Calu3 (cell line): Measurements from ENCODE around the gene NPHP3. TPM values are rescaled to one million over a fixed set of nuclear protein-coding genes. Genes with fewer than 3 reads are reported as not detected.
A peak's percentile ranks its signal among the peaks of the same experiment; 100 is the strongest.
"Not testable (repeated sequence)": the region's sequence is repeated elsewhere in the genome, so short reads cannot be mapped to it uniquely, and the experiment has no call there.

Experiments
- BruUV-seq: library from RNA; stranded (reverse); fragments of 400-500 nt; replicated peaks from 2 replicates; lab custom pipeline; 2021; lab: Mats Ljungman, UMichigan
- CTCF ChIA-PET: fragments of 300-600 bp; sonication (Branson Sonifier 250); formaldehyde crosslinking; loops from one replicate; lab custom pipeline; 2022; ENCODE audit warnings: antibody characterized with exemption; lab: Charles Lee
- DNase-seq: peaks from one replicate; pipeline ENCODE4 v3.0.0; 2022
- H3K27ac Mint-ChIP-seq: one replicate; pipeline ENCODE4 v1.8.0; 2022; ENCODE audit warnings: mixed read lengths; ENCODE audit not compliant: unreplicated experiment
- H3K27me3 Mint-ChIP-seq: one replicate; pipeline ENCODE4 v1.8.0; 2022; ENCODE audit warnings: mixed read lengths; ENCODE audit not compliant: unreplicated experiment
- H3K36me3 Mint-ChIP-seq: one replicate; pipeline ENCODE4 v1.8.0; 2022; ENCODE audit warnings: mild to moderate bottlenecking, moderate library complexity, mixed read lengths; ENCODE audit not compliant: insufficient read depth, unreplicated experiment
- H3K4me1 Mint-ChIP-seq: one replicate; pipeline ENCODE4 v1.8.0; 2022; ENCODE audit warnings: mild to moderate bottlenecking, low read depth, mixed read lengths; ENCODE audit not compliant: unreplicated experiment
- H3K4me3 Mint-ChIP-seq: one replicate; pipeline ENCODE4 v1.8.0; 2022; ENCODE audit warnings: mild to moderate bottlenecking, low read depth, moderate library complexity, mixed read lengths; ENCODE audit not compliant: unreplicated experiment
- H3K9me3 Mint-ChIP-seq: one replicate; pipeline ENCODE4 v1.8.0; 2022; ENCODE audit warnings: low read depth, mixed read lengths; ENCODE audit not compliant: unreplicated experiment
- CTCF ChIP-seq: fragments of 200-600 bp; IDR thresholded peaks from one replicate; pipeline ENCODE4 v1.8.0; 2022; ENCODE audit warnings: antibody characterized with exemption; ENCODE audit not compliant: unreplicated experiment
- intact Hi-C: fragments of 100-400 bp; cut with micrococcal nuclease; formaldehyde crosslinking; loops from one replicate; pipeline ENCODE4 v1.10.0; 2022; ENCODE audit not compliant: unreplicated experiment
- total RNA-seq: library from RNA; stranded (reverse); gene quantifications from 2 replicates; pipeline ENCODE4 v1.2.3, GENCODE V29; 2022

The NPHP3 gene
- total RNA-seq, 1 experiment from 2014 or later = 40.3 TPM

GRCh38 chr3:132749786-132750185, 27.6 kb upstream of the NPHP3 start:
- no peak for TF ChIP-seq CTCF
- no peak for DNase-seq
- H3K27me3 Mint-ChIP-seq = peaks cover 16% of the 10 kb centered on the region
- H3K4me3 Mint-ChIP-seq = no peak overlapping the region
- intact Hi-C loops = no loop called here
- BruUV-seq = no TSS peak
- H3K4me1 Mint-ChIP-seq = no peaks in the 10 kb centered on the region
- no peak overlapping the region for H3K27ac Mint-ChIP-seq
- no peaks in the 10 kb centered on the region for H3K9me3 Mint-ChIP-seq
- CTCF ChIA-PET = no interaction called here
- no peaks in the 10 kb centered on the region for H3K36me3 Mint-ChIP-seq

- CTCF ChIA-PET = interaction anchor here (1.4 kb wide), 1 partner anchor 20 kb away, joined by 5 read pairs; no protein-coding TSS in a partner anchor
- H3K36me3 Mint-ChIP-seq, BruUV-seq, H3K4me1 Mint-ChIP-seq, H3K27ac Mint-ChIP-seq, H3K9me3 Mint-ChIP-seq, H3K4me3 Mint-ChIP-seq, intact Hi-C loops: not testable (repeated sequence)
- peaks cover 40% of the 10 kb centered on the region for H3K27me3 Mint-ChIP-seq
- DNase-seq = peak; percentile 38
These were observed 24.5 kb upstream of the NPHP3 start for GRCh38 chr3:132746720-132747119.

GRCh38 chr3:132738314-132738713, 16.1 kb upstream of the NPHP3 start:
- Mint-ChIP-seq H3K9me3 (no peaks in the 10 kb centered on the region), H3K4me1 (no peaks in the 10 kb centered on the region), H3K4me3 (no peak overlapping the region), H3K27me3 (peaks cover 58% of the 10 kb centered on the region), H3K27ac (no peak overlapping the region), H3K36me3 (no peaks in the 10 kb centered on the region)
- DNase-seq = no peak
- TF ChIP-seq CTCF = no peak
- intact Hi-C loops = loop anchor here (10.0 kb wide), 2 partner anchors 926 to 1066 kb away; partner anchors contain the start of genes SRPRB and TOPBP1
- BruUV-seq = no TSS peak
- CTCF ChIA-PET = interaction anchor here (0.6 kb wide), 1 partner anchor 1181 kb away, joined by 3 read pairs; no protein-coding TSS in a partner anchor

GRCh38 chr3:132735589-132735988, 13.4 kb upstream of the NPHP3 start:
- intact Hi-C loops = loop anchor here (10.0 kb wide), 2 partner anchors 929 to 1069 kb away; partner anchors contain the start of genes SRPRB and TOPBP1
- no peak for TF ChIP-seq CTCF
- Mint-ChIP-seq H3K27ac (no peak overlapping the region), H3K36me3 (no peaks in the 10 kb centered on the region), H3K4me3 (no peak overlapping the region), H3K4me1 (no peaks in the 10 kb centered on the region), H3K27me3 (peaks cover 67% of the 10 kb centered on the region), H3K9me3 (no peaks in the 10 kb centered on the region)
- CTCF ChIA-PET = interaction anchor here (0.6 kb wide), 1 partner anchor 97 kb away, joined by 3 read pairs; no protein-coding TSS in a partner anchor
- no peak for DNase-seq
- BruUV-seq = no TSS peak

GRCh38 chr3:132730891-132731580, 8.8 kb upstream of the NPHP3 start:
- peaks cover 65% of the 10 kb centered on the region for H3K27me3 Mint-ChIP-seq
- no peak overlapping the region for H3K27ac Mint-ChIP-seq
- DNase-seq = peak; percentile 48
- H3K4me1 Mint-ChIP-seq = no peaks in the 10 kb centered on the region
- intact Hi-C loops = loop anchor here (1.0 to 10.0 kb wide), 7 partner anchors 653 to 1481 kb away; partner anchors contain the start of genes SRPRB and TOPBP1
- BruUV-seq = no TSS peak
- CTCF ChIA-PET = interaction anchor here (0.5 to 3.1 kb wide), 10 partner anchors 8 to 868 kb away, joined by 3 to 31 read pairs (median 5); partner anchors contain the start of gene NPHP3
- TF ChIP-seq CTCF = peak; percentile 52
- H3K36me3 Mint-ChIP-seq = no peaks in the 10 kb centered on the region
- H3K9me3 Mint-ChIP-seq = no peaks in the 10 kb centered on the region
- H3K4me3 Mint-ChIP-seq = no peak overlapping the region
